SHP77 (cell line): ENCODE data around the gene MAP7D1.
A peak's percentile ranks its signal among the peaks of the same experiment; 100 is the strongest.
"Not testable (repeated sequence)": the region's sequence is repeated elsewhere in the genome, so short reads cannot be mapped to it uniquely, and the experiment has no call there.

Source experiments
- DNase-seq, 2 experiments: peaks; one replicate each; lab custom pipeline; 2025; lab: John Stamatoyannopoulos, UW

MAP7D1 gene

GRCh38 chr1:36168514-36168913 is 12.6 kb downstream of the MAP7D1 start:
- no peak for DNase-seq

GRCh38 chr1:36170643-36171412 is 14.9 kb downstream of the MAP7D1 start:
- no peak for DNase-seq

GRCh38 chr1:36172017-36172747 is 16.2 kb downstream of the MAP7D1 start:
- DNase-seq: no peak

- no peak for DNase-seq
Observed at GRCh38 chr1:36172983-36173382, 17.0 kb downstream of the MAP7D1 start.

- no peak for DNase-seq
Observed at GRCh38 chr1:36174713-36175112, 18.8 kb downstream of the MAP7D1 start.

GRCh38 chr1:36175137-36176095 is 19.5 kb downstream of the MAP7D1 start:
- DNase-seq: peak; percentile 37 to 65

GRCh38 chr1:36176106-36176949 is 20.4 kb downstream of the MAP7D1 start:
- DNase-seq: no peak

GRCh38 chr1:36177589-36178431 is 21.9 kb downstream of the MAP7D1 start:
- DNase-seq: no peak

- DNase-seq: no peak
Observed at GRCh38 chr1:36178471-36179219, 22.7 kb downstream of the MAP7D1 start.

- DNase-seq: no peak
Observed at GRCh38 chr1:36179220-36179600, 23.2 kb downstream of the MAP7D1 start.

GRCh38 chr1:36182734-36183133 is 26.8 kb downstream of the MAP7D1 start:
- DNase-seq: no peak

GRCh38 chr1:36183309-36183856 is 27.4 kb downstream of the MAP7D1 start:
- DNase-seq: no peak

- DNase-seq: peak; percentile 88 to 91
Observed at GRCh38 chr1:36187800-36188593, 32.0 kb downstream of the MAP7D1 start.

GRCh38 chr1:36196805-36197204 is 40.8 kb downstream of the MAP7D1 start:
- DNase-seq: not testable (repeated sequence)

GRCh38 chr1:36198641-36199040 is 42.7 kb downstream of the MAP7D1 start:
- DNase-seq: no peak

- peak in 1 of 2 experiments; percentile 16 for DNase-seq
Observed at GRCh38 chr1:36199934-36200741, 44.2 kb downstream of the MAP7D1 start.

GRCh38 chr1:36203027-36203553 is 47.1 kb downstream of the MAP7D1 start:
- DNase-seq: no peak
